Breast epithelium (tissue), 3 donors: ENCODE measurements around the gene METTL5.

Source experiments
- POLR2A ChIP-seq: fragments of 450-650 bp; IDR thresholded peaks from one replicate; pipeline ENCODE4 v1.6.1; 2016; ENCODE audit warnings: antibody characterized with exemption, mild to moderate bottlenecking, moderate library complexity
- POLR2AphosphoS5 ChIP-seq, 3 donors: sonication (generic); formaldehyde crosslinking; IDR thresholded peaks; one replicate each; pipeline ENCODE4 v1.6.1; 2017; ENCODE audit warnings: antibody characterized with exemption in 3 of 3
- TF ChIP-seq, protein P1 (sequence below), 3 donors: fragments of 450-650 bp; IDR thresholded peaks; one replicate each; pipeline ENCODE4 v1.5.1; 2016 to 2017; ENCODE audit warnings: antibody characterized with exemption in 3 of 3, mild to moderate bottlenecking in 3 of 3, moderate library complexity in 3 of 3

DNA sequence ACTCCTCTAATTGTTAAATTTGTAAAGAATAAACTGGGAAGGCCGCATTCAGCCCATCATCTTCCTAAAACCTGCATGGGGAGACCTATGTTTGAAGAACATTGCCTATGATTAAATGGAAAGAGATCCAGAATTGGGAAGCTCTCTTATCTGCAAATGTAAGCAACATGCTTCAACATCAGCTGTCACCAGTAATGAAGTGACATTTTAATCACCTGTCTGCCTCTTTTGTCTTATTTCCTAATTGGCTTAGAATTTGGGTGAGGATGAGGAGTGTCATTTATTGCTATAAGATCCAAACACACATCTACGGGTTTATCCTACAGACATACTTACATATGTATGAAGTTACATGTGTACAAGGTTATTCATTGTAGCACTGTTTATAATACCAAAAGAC is 52.1 kb downstream of the METTL5 start:
- TF ChIP-seq POLR2A: no peak
- TF ChIP-seq, protein P1, sequence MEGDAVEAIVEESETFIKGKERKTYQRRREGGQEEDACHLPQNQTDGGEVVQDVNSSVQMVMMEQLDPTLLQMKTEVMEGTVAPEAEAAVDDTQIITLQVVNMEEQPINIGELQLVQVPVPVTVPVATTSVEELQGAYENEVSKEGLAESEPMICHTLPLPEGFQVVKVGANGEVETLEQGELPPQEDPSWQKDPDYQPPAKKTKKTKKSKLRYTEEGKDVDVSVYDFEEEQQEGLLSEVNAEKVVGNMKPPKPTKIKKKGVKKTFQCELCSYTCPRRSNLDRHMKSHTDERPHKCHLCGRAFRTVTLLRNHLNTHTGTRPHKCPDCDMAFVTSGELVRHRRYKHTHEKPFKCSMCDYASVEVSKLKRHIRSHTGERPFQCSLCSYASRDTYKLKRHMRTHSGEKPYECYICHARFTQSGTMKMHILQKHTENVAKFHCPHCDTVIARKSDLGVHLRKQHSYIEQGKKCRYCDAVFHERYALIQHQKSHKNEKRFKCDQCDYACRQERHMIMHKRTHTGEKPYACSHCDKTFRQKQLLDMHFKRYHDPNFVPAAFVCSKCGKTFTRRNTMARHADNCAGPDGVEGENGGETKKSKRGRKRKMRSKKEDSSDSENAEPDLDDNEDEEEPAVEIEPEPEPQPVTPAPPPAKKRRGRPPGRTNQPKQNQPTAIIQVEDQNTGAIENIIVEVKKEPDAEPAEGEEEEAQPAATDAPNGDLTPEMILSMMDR (IDR thresholded peaks at IDR 0.05): no peak
- no peak for TF ChIP-seq POLR2AphosphoS5 (IDR thresholded peaks at IDR 0.05)
